Naive thymus-derived CD4-positive, alpha-beta T cell (primary cell): ENCODE data around the gene UGT1A4. TPM values are rescaled to one million over a fixed set of nuclear protein-coding genes. Genes with fewer than 3 reads are reported as not detected.
"Not testable (repeated sequence)": the region's sequence is repeated elsewhere in the genome, so short reads cannot be mapped to it uniquely, and the experiment has no call there.

Source experiments
- ATAC-seq: fragments of 150-1000 bp; cut with Tn5 transposase; 2 replicates; pipeline ENCODE4 v1.10.0; 2021; ENCODE audit warnings: mild to moderate bottlenecking, moderate library complexity
- CTCF ChIA-PET: fragments of 350-600 bp; sonication (Branson Sonifier 250); formaldehyde crosslinking; loops from one replicate; lab custom pipeline; 2021; ENCODE audit warnings: antibody characterized with exemption; lab: Charles Lee
- POLR2A ChIA-PET: fragments of 350-600 bp; sonication (Branson Sonifier 250); formaldehyde crosslinking; loops from one replicate; lab custom pipeline; 2021; ENCODE audit warnings: antibody characterized with exemption, inconsistent platforms; lab: Charles Lee
- DNase-seq, 9 donors: peaks; one replicate each; pipeline versions ENCODE4 v3.0.0 to v3.0.0-alpha.2; 2020 to 2022; ENCODE audit warnings: mixed read lengths in 1 of 9
- H3K27ac ChIP-seq: one replicate; pipeline ENCODE4 v1.7.0; 2013; ENCODE audit warnings: mild to moderate bottlenecking, low read depth, low read length, moderate library complexity
- H3K27me3 ChIP-seq, 2 donors: one replicate each; pipeline ENCODE4 v1.7.0; 2013; ENCODE audit warnings: low read length in 2 of 2, mild to moderate bottlenecking in 2 of 2, moderate library complexity in 2 of 2; ENCODE audit not compliant: control insufficient read depth in 2 of 2, insufficient read depth in 2 of 2
- H3K36me3 ChIP-seq, 3 experiments: 1 replicate in 2 of 3; 2 replicates in 1 of 3; pipeline ENCODE4 v1.7.0; 2013; ENCODE audit warnings: low read length in 3 of 3, mild to moderate bottlenecking in 3 of 3, moderate library complexity in 1 of 3; ENCODE audit not compliant: insufficient read depth in 3 of 3, control insufficient read depth in 2 of 3
- H3K4me1 ChIP-seq, 2 donors: one replicate each; pipeline ENCODE4 v1.7.0; 2013; ENCODE audit warnings: low read length in 2 of 2, mild to moderate bottlenecking in 2 of 2, moderate library complexity in 1 of 2; ENCODE audit not compliant: control insufficient read depth in 2 of 2, insufficient read depth in 2 of 2
- H3K4me3 ChIP-seq: 2 replicates; pipeline ENCODE4 v1.7.0; 2013; ENCODE audit warnings: mild to moderate bottlenecking, low read length
- H3K9me3 ChIP-seq, 3 experiments: 1 replicate in 2 of 3; 2 replicates in 1 of 3; pipeline ENCODE4 v1.7.0; 2013; ENCODE audit warnings: low read length in 3 of 3; ENCODE audit not compliant: control insufficient read depth in 2 of 3
- H3K27ac Mint-ChIP-seq, 9 donors: one replicate each; pipeline ENCODE4 v1.8.0; 2020 to 2022; ENCODE audit warnings: mixed read lengths in 9 of 9, mild to moderate bottlenecking in 8 of 9, moderate library complexity in 5 of 9, inconsistent platforms in 2 of 9
- H3K27me3 Mint-ChIP-seq, 5 donors: one replicate each; pipeline ENCODE4 v1.8.0; 2021 to 2022; ENCODE audit warnings: mixed read lengths in 5 of 5, mild to moderate bottlenecking in 1 of 5
- H3K36me3 Mint-ChIP-seq, 5 donors: one replicate each; pipeline ENCODE4 v1.8.0; 2020 to 2022; ENCODE audit warnings: mixed read lengths in 5 of 5, mild to moderate bottlenecking in 3 of 5, inconsistent platforms in 1 of 5
- H3K4me1 Mint-ChIP-seq, 7 donors: one replicate each; pipeline ENCODE4 v1.8.0; 2020 to 2022; ENCODE audit warnings: mixed read lengths in 7 of 7, mild to moderate bottlenecking in 3 of 7, inconsistent platforms in 1 of 7
- H3K4me3 Mint-ChIP-seq, 10 donors: one replicate each; pipeline ENCODE4 v1.8.0; 2020 to 2022; ENCODE audit warnings: mild to moderate bottlenecking in 10 of 10, mixed read lengths in 10 of 10, moderate library complexity in 6 of 10, inconsistent platforms in 2 of 10
- H3K9me3 Mint-ChIP-seq, 11 donors: one replicate each; pipeline ENCODE4 v1.8.0; 2020 to 2022; ENCODE audit warnings: mixed read lengths in 11 of 11, mild to moderate bottlenecking in 4 of 11, inconsistent platforms in 1 of 11, moderate library complexity in 1 of 11
- intact Hi-C, 2 donors: fragments of 100-400 bp; cut with micrococcal nuclease; formaldehyde crosslinking; loops; one replicate each; pipeline ENCODE4 v1.15.1; 2023
- polyA plus RNA-seq, 2 donors: library from polyadenylated mRNA; unstranded; fragments of 300-500 nt; fragmentation: Illumina TruSeq; gene quantifications; one replicate each; pipeline ENCODE4 v1.2.3, GENCODE V29; 2021
- total RNA-seq, 6 experiments: library from RNA in 5 of 6; stranded (reverse) in 5 of 6; gene quantifications; 1 replicate in 5 of 6; 2 replicates in 1 of 6; pipeline ENCODE4 v1.2.3 and lab custom pipeline; 2021 to 2026

The UGT1A4 gene
- total and polyA plus RNA-seq, 7 experiments from 2014 or later = not detected

DNA sequence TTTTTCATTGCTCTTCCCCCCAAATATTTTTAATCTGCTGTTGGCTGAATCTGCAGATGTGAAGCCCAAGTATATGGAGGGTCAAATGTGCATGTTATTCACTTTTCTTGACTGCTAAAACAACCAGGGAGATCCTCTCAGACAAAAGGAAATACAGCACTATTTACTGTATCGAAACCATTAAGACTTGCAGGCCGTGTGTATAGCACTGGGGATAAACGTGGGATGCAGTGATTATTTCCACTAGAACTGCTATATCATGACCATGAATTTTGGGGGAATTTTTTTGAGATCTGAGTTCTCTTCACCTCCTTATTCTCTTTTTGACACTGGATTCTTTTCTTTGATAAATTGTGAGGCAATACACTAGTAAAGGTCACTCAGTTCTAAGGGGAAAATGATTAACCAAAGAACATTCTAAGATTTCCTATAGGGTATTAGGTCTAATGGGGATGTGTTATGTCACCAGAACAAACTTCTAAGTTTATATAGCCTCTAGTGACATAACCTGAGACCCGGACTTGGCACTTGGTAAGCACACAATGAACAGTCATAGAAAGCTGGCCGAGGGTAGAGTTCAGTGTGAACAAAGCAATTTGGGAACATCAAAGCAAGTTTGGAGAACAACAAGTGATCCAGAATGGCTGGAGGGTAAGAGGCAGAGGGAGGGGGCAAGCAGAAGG is 26.7 kb downstream of the UGT1A4 start:
- CTCF ChIA-PET = no interaction called here
- no peak overlapping the region for H3K27ac ChIP-seq
- H3K36me3 ChIP-seq = no peaks in the 10 kb centered on the region
- H3K36me3 Mint-ChIP-seq = peaks cover 0 to 5% (median 0%) of the 10 kb centered on the region in 5 donors
- ATAC-seq (no peak), DNase-seq (no peak)
- H3K27me3 Mint-ChIP-seq = peaks cover 6 to 39% (median 25%) of the 10 kb centered on the region in 5 donors
- H3K4me3 ChIP-seq = no peak overlapping the region
- intact Hi-C loops = no loop called here
- no peaks in the 10 kb centered on the region for H3K27me3 ChIP-seq
- no peaks in the 10 kb centered on the region for H3K4me1 ChIP-seq
- no peak overlapping the region for H3K4me3 Mint-ChIP-seq
- H3K4me1 Mint-ChIP-seq = no peaks in the 10 kb centered on the region
- no peaks in the 10 kb centered on the region for H3K9me3 ChIP-seq
- POLR2A ChIA-PET = no interaction called here
- H3K9me3 Mint-ChIP-seq = peaks cover 0 to 7% (median 4%) of the 10 kb centered on the region in 11 donors
- no peak overlapping the region for H3K27ac Mint-ChIP-seq

DNA sequence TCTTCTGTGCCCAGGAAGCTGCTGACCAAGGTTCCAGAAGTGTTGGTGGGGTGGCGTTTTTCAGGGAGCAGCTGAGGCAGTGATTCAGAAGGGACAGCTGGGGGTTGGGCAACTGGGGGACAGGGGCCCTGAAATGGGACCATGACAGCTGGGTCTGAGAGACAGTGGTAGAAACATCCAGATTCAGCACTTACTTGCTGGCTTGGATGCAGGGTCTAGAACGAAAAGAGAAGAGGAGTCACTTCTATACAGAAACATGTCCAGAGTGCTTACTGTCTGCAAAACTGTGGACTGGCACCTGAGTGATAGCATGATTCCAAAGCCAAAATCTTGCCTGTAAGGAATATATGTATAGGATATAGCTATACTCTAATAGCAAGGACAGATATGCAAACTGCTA is 27.3 kb downstream of the UGT1A4 start:
- H3K27me3 ChIP-seq, H3K4me3 ChIP-seq, H3K27ac ChIP-seq, POLR2A ChIA-PET, intact Hi-C loops, DNase-seq, H3K36me3 ChIP-seq, H3K4me3 Mint-ChIP-seq, H3K4me1 ChIP-seq, H3K4me1 Mint-ChIP-seq, CTCF ChIA-PET, H3K9me3 ChIP-seq, H3K36me3 Mint-ChIP-seq, H3K27ac Mint-ChIP-seq, ATAC-seq: not testable (repeated sequence)
- Mint-ChIP-seq H3K27me3 (peaks cover 4 to 39% (median 24%) of the 10 kb centered on the region in 5 donors), H3K9me3 (peaks cover 0 to 12% (median 5%) of the 10 kb centered on the region in 11 donors)

DNA sequence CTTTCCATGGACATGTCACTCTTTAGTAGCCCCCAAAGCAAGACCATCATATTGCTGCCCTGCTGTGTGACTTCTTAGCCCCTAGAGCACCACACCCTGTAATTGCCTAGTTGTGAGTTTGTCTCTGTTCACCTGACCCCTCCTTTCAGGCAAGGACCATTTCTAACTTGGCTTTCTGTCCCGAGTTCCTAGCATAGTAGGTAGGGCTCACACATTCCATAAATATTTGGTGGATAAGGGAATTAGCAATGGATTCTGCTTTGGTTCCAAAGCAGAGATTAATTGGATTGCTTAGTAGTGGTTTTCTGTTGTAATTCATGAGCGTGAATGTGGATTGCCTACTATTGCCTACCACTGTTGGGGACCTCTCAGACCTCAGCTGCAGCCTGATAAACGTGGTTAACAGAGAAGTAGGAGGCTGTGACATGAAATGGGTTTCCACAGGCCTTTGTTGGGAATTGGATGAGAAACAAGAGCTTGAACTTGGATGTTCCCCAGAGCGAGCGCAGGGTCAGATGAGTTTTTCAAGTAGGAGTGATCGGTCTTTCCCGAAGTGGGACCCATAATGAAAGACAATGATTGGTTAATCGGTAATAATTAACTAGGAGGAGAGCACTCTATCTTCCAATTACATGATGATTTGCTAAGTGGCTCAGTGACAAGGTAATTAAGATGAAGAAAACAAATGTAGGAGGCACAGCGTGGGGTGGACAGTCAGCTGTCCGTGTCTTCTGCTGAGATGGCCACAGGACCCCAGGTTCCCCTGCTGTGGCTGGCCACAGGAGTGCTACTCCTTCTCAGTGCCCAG is 28.1 kb downstream of the UGT1A4 start:
- no peak overlapping the region for H3K27ac ChIP-seq
- H3K36me3 ChIP-seq = no peaks in the 10 kb centered on the region
- intact Hi-C loops = no loop called here
- no peaks in the 10 kb centered on the region for H3K4me1 ChIP-seq
- H3K9me3 ChIP-seq = peaks cover 0 to 8% (median 0%) of the 10 kb centered on the region in 3 experiments
- ChIA-PET POLR2A (no interaction called here), CTCF (no interaction called here)
- no peak overlapping the region for H3K4me3 ChIP-seq
- H3K27me3 ChIP-seq = no peaks in the 10 kb centered on the region
- peaks cover 0 to 6% (median 0%) of the 10 kb centered on the region in 5 donors for H3K36me3 Mint-ChIP-seq
- H3K27ac Mint-ChIP-seq = no peak overlapping the region
- peaks cover 5 to 21% (median 13%) of the 10 kb centered on the region in 11 donors for H3K9me3 Mint-ChIP-seq
- DNase-seq (no peak), ATAC-seq (no peak)
- no peaks in the 10 kb centered on the region for H3K4me1 Mint-ChIP-seq
- peaks cover 4 to 39% (median 24%) of the 10 kb centered on the region in 5 donors for H3K27me3 Mint-ChIP-seq
- H3K4me3 Mint-ChIP-seq = no peak overlapping the region

DNA sequence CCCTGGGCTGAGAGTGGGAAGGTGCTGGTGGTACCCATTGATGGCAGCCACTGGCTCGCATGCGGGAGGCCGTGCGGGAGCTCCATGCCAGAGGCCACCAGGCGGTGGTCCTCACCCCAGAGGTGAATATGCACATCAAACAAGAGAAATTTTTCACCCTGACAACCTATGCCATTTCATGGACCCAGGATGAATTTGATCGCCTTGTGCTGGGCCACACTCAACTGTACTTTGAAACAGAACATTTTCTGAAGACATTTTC is 28.7 kb downstream of the UGT1A4 start:
- Histone ChIP-seq H3K4me3 (no peak overlapping the region), H3K9me3 (peaks cover 0 to 8% (median 0%) of the 10 kb centered on the region in 3 experiments), H3K36me3 (no peaks in the 10 kb centered on the region), H3K27me3 (no peaks in the 10 kb centered on the region), H3K27ac (no peak overlapping the region), H3K4me1 (no peaks in the 10 kb centered on the region)
- Mint-ChIP-seq H3K27ac (no peak overlapping the region), H3K4me3 (no peak overlapping the region), H3K36me3 (peaks cover 0 to 6% (median 0%) of the 10 kb centered on the region in 5 donors), H3K27me3 (peaks cover 4 to 39% (median 24%) of the 10 kb centered on the region in 5 donors), H3K9me3 (peaks cover 8 to 26% (median 13%) of the 10 kb centered on the region in 11 donors), H3K4me1 (no peaks in the 10 kb centered on the region)
- DNase-seq (no peak), ATAC-seq (no peak)
- ChIA-PET CTCF (no interaction called here), POLR2A (no interaction called here)
- intact Hi-C loops = no loop called here

DNA sequence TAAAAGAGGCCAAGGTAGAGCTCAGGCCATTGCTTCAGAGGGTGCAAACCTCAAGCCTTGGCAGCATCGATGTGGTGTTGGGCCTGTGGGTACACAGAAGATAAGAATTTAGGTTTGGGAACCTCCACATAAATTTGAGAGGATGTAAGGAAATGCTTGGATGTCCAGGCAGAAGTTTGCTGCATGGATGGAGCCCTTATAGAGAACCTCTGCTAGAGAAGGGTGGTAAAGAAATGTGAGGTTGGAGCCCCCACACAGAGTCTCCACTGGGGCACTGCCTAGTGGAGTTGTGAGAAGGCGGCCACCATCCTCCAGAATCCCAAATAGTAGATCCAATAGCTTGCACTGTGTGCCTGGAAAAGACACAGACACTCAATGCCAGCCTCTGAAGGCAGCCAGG is 32.2 kb downstream of the UGT1A4 start:
- H3K9me3 ChIP-seq, ATAC-seq, H3K4me3 Mint-ChIP-seq, intact Hi-C loops, H3K36me3 Mint-ChIP-seq, DNase-seq, H3K4me1 ChIP-seq, H3K4me3 ChIP-seq, H3K27ac Mint-ChIP-seq, H3K27ac ChIP-seq, H3K36me3 ChIP-seq, CTCF ChIA-PET, H3K4me1 Mint-ChIP-seq, POLR2A ChIA-PET, H3K27me3 ChIP-seq: not testable (repeated sequence)
- Mint-ChIP-seq H3K27me3 (peaks cover 4 to 41% (median 26%) of the 10 kb centered on the region in 5 donors), H3K9me3 (peaks cover 10 to 30% (median 15%) of the 10 kb centered on the region in 11 donors)

DNA sequence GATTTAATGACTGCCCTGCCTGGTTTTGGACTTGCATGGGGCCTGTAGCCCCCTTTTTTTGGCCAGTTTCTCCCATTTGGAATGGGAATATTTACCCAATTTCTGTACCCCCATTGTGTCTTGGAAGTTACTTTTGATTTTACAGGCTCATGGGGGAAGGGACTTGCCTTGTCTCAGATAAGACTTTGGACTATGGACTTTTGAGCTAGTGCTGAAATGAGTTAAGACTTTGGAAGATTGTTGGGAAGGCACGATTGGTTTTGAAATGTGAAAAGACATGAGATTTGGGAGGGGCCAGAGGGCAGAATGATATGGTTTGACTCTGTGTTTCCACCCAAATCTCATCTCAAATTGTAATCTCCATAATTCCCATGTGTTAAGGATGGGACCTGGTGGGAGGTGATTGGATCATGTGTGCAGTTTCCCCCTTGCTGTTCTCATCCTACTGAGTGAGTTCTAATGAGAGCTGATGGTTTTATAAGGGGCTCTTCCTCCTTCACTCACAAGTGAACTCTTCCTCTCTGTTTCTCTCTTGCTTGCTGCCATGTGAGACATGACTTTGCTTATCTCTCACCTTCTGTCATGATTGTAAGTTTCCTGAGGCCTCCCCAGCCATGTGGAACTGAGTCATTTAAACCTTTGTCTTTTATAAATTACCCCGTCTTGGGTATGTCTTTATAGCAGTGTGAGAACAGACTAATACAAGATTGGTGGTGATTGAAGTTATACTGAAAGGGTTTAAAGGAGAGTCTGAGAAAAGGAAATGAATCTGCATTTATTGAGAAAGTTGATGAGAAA is 32.9 kb downstream of the UGT1A4 start:
- H3K4me3 Mint-ChIP-seq, CTCF ChIA-PET, H3K36me3 Mint-ChIP-seq, intact Hi-C loops, H3K4me1 Mint-ChIP-seq, H3K27me3 ChIP-seq, H3K27ac Mint-ChIP-seq, ATAC-seq, H3K36me3 ChIP-seq, H3K27ac ChIP-seq, POLR2A ChIA-PET, H3K9me3 ChIP-seq, H3K4me1 ChIP-seq, DNase-seq, H3K4me3 ChIP-seq: not testable (repeated sequence)
- Mint-ChIP-seq H3K27me3 (peaks cover 4 to 35% (median 26%) of the 10 kb centered on the region in 5 donors), H3K9me3 (peaks cover 10 to 30% (median 15%) of the 10 kb centered on the region in 11 donors)
